ENCODE results near the gene ERG.

The ERG gene

GRCh38 chr21:38430401-38430984, 67.8 kb downstream of the ERG start:
- DNase-seq, result no peak

GRCh38 chr21:38429011-38429410, 69.3 kb downstream of the ERG start:
- DNase-seq, result no peak

- DNase-seq, result no peak
These were observed 70.1 kb downstream of the ERG start for GRCh38 chr21:38428211-38428610.

GRCh38 chr21:38424305-38425019, 73.8 kb downstream of the ERG start:
- no peak for DNase-seq

GRCh38 chr21:38422082-38422481, 76.2 kb downstream of the ERG start:
- no peak for DNase-seq

- DNase-seq, result no peak
These were observed 78.1 kb downstream of the ERG start for GRCh38 chr21:38420140-38420539.

- no peak for DNase-seq
These were observed 80.6 kb downstream of the ERG start for GRCh38 chr21:38417726-38418125.

- no peak for DNase-seq
These were observed 81.5 kb downstream of the ERG start for GRCh38 chr21:38416791-38417190.

- no peak for DNase-seq
These were observed 84.2 kb downstream of the ERG start for GRCh38 chr21:38413958-38414548.

- no peak for DNase-seq
These were observed 87.8 kb downstream of the ERG start for GRCh38 chr21:38410466-38410865.

- no peak for DNase-seq
These were observed 88.4 kb downstream of the ERG start for GRCh38 chr21:38409907-38410306.

GRCh38 chr21:38404177-38404576, 94.1 kb downstream of the ERG start:
- DNase-seq, result no peak

- DNase-seq, result no peak
These were observed 95.5 kb downstream of the ERG start for GRCh38 chr21:38402795-38403194.

GRCh38 chr21:38402291-38402690, 96.0 kb downstream of the ERG start:
- DNase-seq, result no peak

GRCh38 chr21:38401191-38401926, 96.9 kb downstream of the ERG start:
- DNase-seq, result no peak

- no peak for DNase-seq
These were observed 97.9 kb downstream of the ERG start for GRCh38 chr21:38400195-38400919.

- DNase-seq, result no peak
These were observed 99.2 kb downstream of the ERG start for GRCh38 chr21:38399103-38399502.

GRCh38 chr21:38396325-38396724, 102.0 kb downstream of the ERG start:
- DNase-seq, result no peak

GRCh38 chr21:38395581-38395980, 102.7 kb downstream of the ERG start:
- DNase-seq, result no peak

- no peak for DNase-seq
These were observed 105.6 kb downstream of the ERG start for GRCh38 chr21:38392661-38393060.

GRCh38 chr21:38389896-38390295, 108.4 kb downstream of the ERG start:
- DNase-seq, result no peak

GRCh38 chr21:38389354-38389676, 109.0 kb downstream of the ERG start:
- DNase-seq, result no peak

- no peak for DNase-seq
These were observed 109.5 kb downstream of the ERG start for GRCh38 chr21:38388647-38389353.

All from activated T-cell treated with anti-CD3 and anti-CD28 coated beads, Interleukin-2, amount 50 U/mL, for 48 hours (primary cell).